GM18526 (cell line): ENCODE data around the gene NPR2.

Experiments
- POLR2A ChIP-seq: IDR thresholded peaks from 3 replicates; pipeline ENCODE4 v1.6.1; 2011; ENCODE audit not compliant: insufficient read length; ENCODE audit errors: extremely low read depth

The NPR2 gene

DNA sequence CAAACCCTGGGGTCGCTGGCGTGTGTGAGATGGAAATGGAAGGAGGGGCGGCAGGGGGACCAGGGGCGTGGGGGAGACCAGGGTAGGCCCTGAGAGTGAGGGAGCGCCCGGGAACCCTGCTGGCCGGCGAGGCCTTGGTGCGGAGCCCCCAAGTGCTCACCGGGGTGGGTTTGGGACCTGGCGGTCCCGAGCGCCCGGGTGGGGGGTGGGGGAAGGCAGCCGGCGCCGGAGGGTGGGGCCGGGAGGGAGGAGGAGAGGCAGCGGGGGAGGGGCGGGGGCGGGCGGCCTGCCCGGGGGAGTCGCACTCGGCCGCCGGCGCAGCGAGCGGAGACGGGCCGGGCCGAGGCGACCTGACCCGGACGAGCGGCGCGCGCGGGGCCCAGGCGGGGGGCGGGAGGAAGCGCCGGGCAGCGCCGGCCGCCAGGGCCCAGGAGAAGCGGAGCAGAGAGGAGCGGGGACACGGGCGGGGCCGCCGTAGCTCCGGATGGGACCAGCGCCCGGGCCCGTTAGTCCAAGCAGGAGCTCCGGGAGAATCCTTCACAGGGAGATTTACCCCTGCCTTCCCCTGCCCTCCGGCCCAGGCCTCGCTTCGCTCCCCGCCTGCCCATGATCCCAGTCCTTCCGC, at the start of gene NPR2:
Gene NPR2, plus strand, starts transcription at position 295 of the 625 bp plus-strand sequence. CDS start 818 bp downstream, outside the sequence.
- no peak for TF ChIP-seq POLR2A

GRCh38 chr9:35741740-35742139, 49.7 kb upstream of the NPR2 start:
- TF ChIP-seq POLR2A: no peak

- TF ChIP-seq POLR2A: no peak
These were observed 47.9 kb upstream of the NPR2 start for GRCh38 chr9:35743452-35743851.

DNA sequence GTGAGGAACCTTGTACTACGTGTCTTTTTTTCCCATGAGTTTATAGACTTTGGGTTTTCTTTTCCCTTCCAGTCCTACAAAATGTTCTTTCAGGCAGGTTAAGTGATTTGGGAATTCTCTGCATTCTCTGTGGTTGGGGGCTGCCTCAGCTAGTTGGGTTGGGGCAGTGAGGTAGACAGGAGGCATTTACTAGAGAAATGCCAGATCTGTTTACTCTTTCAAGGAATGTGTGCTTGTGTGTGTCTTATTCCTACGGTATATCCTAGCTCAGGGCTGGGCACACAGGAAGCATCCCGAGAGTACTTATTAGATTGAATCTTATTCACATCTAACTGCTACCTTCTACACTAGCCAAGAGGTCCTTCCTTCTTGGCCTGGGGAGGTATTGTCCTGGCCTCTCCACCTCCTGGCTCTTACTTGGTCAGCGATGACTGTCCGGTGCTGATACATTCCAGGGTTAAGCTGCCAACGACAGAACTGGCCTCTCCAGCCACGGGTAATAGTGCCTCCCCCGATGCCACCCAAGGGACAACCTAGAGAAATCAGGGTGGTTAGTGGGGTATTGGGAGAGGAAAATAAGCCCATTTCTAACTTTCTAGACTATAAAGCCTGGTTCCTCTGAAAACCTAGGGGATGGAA, 47.4 kb upstream of the NPR2 start:
- no peak for TF ChIP-seq POLR2A

DNA sequence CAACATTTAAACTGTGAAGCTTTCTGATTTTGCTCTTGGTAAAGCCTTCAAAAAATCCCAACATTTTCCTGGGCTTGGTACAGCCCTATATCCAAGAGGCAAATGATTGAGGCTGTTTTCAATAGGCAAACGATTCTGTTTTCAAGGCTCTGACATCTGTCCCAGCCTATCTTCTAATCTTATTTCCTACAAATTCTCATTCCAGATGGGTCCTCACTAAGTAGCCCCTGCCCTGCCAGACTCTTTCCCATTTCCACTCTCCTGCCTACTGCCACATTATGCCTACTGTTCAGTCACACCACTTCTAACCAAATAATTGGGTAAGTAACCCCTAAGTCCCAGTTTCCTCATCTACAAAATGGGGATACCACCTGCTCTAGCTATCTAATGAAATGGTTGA, 45.8 kb upstream of the NPR2 start:
- no peak for TF ChIP-seq POLR2A

GRCh38 chr9:35746583-35746982, 44.8 kb upstream of the NPR2 start:
- TF ChIP-seq POLR2A: no peak

GRCh38 chr9:35748242-35748857, 43.0 kb upstream of the NPR2 start:
- TF ChIP-seq POLR2A: no peak

DNA sequence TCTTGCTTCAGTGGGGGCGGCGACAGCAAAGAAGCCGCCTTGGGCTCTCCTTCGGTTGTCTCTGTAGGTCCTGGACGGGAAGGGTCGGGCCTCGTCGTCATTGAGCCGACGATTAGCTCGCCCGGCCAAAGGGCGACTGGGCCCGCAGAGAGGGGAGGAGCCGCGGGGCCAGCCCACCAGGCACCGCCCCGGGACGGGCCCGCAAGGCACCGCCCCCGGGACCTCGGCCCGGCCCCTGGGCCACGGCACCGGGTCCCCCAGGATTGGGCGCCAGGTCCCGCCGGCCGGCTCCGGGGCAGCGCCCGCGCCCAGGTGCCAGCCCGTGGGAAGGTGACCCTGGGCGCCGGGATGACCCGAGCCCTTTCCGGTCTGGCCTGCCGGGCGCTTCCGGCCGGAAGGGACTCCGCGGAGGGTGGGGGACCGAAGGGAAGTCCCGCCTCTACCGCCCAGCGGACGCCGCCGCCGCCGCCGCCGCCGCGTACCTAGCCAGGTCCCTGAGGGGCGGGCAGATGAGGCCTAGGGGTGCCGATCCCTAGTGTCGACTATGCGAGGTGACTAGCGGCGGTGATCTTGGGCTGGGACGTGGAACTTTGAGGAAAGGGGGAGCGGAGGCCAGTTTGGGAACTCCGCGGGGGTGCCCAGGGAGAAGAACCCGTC, 42.4 kb upstream of the NPR2 start, which contains the start of the genes GBA2 and RGP1:
Gene GBA2, minus strand, starts transcription at position 371 of the 657 bp plus-strand sequence. CDS start 524 bp downstream, outside the sequence.
Gene RGP1, plus strand, starts transcription at position 430 of the 657 bp plus-strand sequence. CDS start 469 bp downstream, outside the sequence.
- TF ChIP-seq POLR2A: peak; percentile 79

- TF ChIP-seq POLR2A: no peak
These were observed 41.7 kb upstream of the NPR2 start for GRCh38 chr9:35749515-35750255.

GRCh38 chr9:35750256-35750531, 41.2 kb upstream of the NPR2 start:
- TF ChIP-seq POLR2A: no peak

GRCh38 chr9:35753466-35753865, 37.9 kb upstream of the NPR2 start:
- no peak for TF ChIP-seq POLR2A

GRCh38 chr9:35754264-35754663, 37.1 kb upstream of the NPR2 start, which contains the start of gene MSMP:
MSMP (minus strand) TSS chr9:35754276; CDS start chr9:35754129, 147 bp downstream.
- TF ChIP-seq POLR2A: no peak

- TF ChIP-seq POLR2A: no peak
These were observed 36.3 kb upstream of the NPR2 start for GRCh38 chr9:35755071-35755470.

DNA sequence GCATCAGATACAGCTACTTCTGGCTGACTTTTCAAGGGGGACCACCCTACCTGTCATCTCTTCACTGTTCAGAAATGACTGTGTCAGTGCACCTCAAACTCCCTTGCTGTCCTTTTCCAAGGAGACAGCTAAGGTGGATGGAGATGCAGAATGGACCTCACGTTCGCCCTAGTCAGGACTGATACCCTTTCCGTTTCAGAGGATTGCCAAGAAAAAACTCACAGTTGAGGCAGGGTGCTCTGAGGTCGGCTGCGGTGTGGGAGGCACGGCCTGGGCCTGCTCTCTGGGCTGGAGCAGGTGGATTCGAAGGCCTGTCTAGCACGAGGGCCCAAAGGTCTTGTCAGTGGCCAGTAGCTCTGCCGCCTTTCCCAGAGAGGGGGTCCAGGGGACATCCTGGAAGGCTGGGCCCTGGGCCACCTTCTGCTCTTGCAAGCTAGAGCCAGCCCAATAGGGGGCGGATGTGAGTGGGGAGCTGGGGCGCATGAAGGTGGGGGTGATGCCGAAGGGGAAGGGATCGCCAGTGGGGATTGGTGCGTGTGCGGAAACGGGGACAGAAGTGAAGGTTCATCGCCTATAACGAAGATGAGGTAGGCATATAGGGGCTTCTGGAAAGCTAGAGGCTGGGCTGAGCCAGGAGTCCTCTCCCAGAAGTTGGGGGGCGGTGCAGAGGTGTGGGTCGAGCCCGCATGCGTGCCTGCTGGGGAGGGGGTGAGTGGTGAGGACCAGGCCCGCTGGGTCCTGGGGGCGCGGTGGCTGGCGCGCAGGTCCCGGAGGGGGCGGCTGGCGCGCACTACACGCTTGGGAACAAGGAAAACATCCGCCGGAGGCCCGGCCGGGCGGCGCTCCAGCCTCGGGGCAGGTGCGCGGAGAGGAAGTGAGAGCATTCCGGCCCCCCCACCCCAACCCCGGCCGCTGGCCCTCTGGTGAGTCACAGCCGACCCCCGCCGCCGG, 34.8 kb upstream of the NPR2 start:
- TF ChIP-seq POLR2A: peak; percentile 31
